Renal cortex interstitium (tissue), 11 donors: Measurements from ENCODE around the gene NELFA. TPM values are rescaled to one million over a fixed set of nuclear protein-coding genes. Genes with fewer than 3 reads are reported as not detected.
"Not testable (repeated sequence)": the region's sequence is repeated elsewhere in the genome, so short reads cannot be mapped to it uniquely, and the experiment has no call there.

Experiments
- DNase-seq, 11 donors: peaks; one replicate each; pipeline ENCODE4 v3.0.0-alpha.2; 2013; ENCODE audit warnings: low read depth in 9 of 11, low spot score in 4 of 11; ENCODE audit errors: extremely low read depth in 1 of 11
- polyA plus RNA-seq, 3 donors: library from polyadenylated mRNA; unstranded; fragments of 120-200 nt; gene quantifications; one replicate each; pipeline ENCODE4 v1.2.1, GENCODE V29; 2013; ENCODE audit not compliant: insufficient read length in 3 of 3

The NELFA gene
- polyA plus RNA-seq, 3 donors = 27.3 to 47.6 (median 38.4) TPM

DNA sequence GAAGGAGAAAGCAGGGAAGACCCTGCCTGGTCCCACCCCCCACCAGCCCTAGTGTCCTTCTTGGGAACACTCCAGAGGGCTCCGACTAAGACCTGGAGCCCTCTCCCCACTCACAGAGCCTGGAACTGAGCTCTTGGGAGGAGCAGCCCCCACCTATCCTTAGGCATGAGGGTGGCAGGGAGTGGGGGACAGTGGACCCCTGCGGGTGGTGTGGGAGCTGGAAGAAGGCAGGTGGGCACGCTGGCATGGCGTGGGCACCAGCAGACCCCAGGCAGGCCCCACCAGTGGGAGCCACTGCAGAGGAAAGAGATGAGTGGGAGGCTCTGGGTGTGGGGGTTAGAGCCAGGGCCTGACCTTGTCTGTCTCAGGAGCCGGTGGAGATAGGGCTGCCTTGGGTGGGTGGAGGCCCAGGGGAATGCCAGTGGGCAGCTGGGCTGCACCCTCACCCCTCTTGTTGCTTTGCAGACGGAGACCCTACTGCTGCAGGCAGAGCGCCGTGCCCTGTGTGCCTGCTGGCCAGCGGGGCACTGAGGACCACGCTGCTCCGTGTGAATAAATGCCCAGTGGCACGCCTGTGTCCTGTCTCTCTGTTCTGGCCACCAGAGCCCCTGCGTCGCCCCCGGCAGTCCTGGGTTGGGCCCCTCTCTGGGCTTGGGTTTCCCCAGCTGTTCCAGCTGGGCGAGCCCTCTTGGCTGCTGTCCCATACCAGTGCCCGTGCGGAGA, 34.8 kb upstream of the NELFA start:
- DNase-seq = no peak

DNA sequence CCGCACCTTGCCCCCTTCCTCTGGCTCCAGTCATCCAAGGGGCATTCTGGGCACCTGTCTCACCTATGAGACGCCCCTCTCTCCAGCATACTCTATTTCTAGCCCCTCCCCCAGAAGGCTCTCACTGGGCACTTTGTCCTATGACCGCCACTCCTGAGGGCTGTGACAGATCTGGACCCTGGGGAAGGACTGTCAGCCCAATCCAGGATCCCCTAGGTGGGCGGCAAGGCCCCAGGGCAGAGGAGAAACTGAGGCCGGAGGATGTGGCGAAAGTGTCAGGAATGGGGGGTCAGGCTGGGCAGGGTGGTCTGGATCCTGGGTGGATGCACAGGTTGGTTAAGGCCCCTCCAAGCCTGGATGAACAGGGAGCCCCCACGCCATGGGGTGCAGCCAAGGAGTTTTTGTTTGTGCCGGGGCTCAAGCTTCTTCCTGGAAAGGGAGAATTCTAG, 34.2 kb upstream of the NELFA start:
- no peak for DNase-seq

DNA sequence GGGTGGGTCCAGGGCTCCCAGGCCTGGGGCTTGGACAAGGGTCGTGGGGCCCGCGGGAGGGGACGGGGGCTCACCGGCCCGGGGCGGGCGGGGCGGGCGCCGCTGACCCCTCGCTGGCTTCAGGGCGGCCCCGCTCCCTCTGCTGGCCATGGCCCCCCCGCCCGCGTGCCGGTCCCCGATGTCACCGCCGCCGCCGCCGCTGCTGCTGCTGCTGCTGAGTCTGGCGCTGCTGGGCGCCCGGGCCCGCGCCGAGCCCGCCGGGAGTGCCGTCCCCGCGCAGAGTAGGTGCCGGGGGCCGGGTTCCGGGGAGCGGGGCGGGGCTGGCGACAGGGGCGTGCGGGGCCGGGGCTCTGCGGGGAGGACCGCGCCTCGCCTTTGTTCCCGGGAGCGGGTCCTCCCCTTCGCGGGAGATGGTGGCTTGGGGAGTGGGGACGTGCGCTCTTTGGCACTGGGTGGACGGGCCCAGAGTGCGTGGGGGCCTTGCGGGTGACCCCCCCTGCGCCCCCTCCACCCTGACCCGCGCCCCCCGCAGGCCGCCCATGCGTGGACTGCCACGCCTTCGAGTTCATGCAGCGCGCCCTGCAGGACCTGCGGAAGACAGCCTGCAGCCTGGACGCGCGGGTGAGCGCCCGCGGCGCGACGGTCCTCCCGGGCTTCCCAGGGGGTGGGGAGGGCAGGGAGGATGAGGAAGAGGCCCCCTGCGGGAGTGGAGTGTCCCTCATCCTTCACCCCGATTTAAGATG, 33.6 kb upstream of the NELFA start:
- no peak for DNase-seq

DNA sequence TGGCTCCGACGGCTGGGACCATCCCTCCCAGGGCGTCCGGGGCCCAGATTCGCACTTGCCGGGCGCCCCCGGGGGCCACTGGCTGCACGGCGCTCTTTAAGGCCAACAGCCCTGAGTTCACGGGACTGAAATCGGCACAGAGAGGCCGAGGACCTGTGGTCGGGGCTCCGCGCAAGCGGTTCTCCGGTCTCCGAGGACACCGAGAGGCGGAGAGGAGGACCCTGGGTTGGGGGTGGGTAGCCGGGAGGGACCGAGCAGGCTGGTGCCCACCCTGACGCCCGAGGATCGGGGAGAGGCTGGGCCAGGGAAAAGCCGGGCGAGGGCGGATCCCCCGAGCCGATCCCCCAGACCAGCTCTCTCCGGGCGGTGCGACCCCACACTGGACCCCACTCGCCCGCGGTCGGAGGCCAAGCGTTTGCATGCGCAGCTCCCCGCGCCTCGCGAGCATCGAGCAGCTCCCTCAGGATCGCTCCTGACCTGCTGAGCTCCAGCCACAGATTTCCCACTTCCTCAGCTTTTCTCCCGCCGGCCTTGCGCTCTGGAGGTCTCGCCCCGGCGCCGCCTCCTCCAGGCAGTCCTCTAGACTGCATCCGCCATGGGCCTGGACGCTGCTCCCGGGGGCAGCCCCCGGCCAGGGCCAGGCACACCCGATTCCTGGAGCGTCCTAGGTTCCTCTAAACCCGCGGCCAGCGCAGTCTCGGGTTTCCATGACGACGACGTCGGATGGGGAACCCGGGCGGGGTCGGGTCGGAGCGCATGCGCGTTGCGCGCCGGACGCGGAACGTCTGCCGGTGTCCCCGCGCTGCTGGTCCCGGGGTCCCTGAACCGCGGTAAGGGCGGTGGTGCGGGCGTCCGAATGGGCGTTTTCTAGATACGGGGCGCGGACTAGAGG, 32.7 kb upstream of the NELFA start:
- peak in 9 of 11 donors; percentile 30 to 67 (median 50) for DNase-seq

DNA sequence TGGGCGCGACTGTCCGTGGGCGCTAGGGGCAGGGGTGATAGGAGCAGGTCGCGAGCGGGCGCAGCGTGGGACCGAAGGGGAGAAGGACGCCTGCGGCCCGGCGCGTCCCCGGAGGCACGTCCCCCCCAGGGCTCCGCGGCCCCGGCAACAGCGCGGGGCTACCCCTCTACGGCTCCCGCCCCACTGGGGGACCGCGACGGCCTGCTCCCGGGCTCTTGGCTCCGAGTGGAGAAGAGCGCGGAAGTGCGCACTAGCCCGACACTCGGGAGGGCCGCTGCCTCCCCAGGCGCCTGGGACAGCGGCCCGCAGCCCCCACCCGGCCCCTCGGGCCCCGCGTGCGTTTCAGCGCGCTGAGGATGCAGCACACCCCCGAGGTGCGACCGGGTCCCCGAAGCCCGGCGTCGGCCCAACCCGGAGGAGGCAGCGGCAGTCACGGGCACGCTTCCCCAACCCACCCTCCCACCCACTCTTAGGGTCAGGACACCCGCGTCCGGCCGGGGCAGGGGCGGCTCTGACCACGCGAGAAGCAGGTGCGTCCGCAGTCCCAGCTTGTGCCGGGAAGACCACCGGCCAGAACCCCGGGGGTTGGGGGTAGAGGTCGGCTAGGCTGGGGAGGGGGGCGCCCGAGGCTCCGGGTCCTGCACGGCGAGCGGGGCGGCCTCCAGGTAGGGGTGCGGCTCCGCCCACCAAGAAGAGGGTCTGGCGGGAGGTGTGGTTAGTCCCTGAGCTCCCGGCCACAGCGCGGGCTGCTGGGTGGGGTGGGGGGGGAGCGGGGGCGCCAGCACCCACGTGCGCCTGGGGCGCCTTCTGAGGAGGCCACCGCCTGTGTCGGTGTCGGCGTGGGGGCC, 31.8 kb upstream of the NELFA start:
- DNase-seq = no peak

DNA sequence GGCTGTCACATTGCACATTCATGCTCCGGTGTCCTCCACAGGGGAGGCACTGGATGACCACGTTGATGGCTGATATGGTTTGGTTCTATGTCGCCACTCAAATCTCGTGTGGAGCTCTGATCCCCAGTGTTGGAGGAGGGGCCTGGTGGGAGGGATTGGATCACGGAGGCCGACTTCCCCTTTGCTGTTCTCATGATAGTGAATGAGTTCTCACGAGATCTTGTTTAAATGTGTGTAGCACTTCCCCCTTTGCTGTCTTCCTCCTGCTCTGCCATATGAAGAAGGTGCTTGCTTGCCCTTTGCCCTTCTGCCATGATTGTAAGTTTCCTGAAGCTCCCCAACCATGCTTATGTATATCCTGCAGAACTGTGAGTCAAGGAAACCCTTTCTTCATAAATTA, 28.1 kb upstream of the NELFA start:
- no peak for DNase-seq

DNA sequence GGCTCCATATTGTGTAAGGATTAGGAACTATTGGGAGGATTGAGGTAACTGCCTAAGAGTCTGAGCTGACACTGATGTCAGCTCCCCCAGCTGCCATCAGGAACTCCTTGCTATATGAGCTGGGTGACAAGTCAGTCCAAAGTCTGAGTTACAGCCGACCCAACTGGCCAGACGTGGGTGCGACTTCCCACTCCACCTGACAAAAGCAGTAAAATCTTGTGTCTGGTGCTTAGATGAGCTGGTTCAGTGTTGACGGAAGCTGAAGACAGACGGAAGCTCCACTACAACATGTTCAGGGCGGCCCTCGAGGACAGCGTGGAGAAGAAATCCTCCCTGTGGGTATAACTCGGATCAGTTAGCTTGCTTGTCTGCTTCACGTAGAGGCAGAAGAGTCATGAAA, 27.6 kb upstream of the NELFA start:
- DNase-seq = no peak

DNA sequence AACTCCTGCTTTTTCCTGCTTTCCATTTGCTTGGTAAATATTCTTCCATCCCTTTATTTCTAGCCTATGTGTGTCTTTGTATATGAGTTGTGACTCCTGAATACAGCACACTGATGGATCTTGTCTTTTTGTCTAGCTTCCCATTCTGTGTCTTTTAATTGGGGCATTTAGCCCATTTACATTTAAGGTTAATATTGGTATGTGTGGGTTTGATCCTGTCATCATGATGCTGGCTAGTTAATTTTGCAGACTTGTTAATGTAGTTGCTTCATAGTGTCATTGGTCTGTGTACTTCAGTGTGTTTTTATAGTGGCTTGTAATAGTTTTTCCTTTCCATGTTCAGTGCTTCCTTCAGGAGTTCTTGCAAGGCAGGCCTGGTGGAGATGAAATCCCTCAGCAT, 22.4 kb upstream of the NELFA start:
- DNase-seq = not testable (repeated sequence)

DNA sequence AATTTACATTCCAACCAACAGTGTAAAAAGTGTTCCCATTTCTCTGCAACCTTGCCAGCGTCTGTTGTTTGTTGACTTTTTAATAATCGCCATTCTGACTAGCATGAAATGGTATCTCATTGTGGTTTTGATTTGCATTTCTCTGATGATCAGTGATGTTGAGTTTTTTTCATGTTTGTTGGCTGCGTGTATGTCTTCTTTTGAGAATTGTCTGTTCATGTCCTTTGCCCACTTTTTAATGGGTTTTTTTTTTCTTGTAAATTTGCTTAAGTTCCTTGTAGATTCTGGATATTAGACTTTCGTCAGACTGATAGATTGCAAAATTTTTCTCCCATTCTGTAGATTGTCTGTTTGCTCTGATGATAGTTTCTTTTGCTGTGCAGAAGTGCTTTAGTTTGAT, 18.3 kb upstream of the NELFA start:
- not testable (repeated sequence) for DNase-seq

DNA sequence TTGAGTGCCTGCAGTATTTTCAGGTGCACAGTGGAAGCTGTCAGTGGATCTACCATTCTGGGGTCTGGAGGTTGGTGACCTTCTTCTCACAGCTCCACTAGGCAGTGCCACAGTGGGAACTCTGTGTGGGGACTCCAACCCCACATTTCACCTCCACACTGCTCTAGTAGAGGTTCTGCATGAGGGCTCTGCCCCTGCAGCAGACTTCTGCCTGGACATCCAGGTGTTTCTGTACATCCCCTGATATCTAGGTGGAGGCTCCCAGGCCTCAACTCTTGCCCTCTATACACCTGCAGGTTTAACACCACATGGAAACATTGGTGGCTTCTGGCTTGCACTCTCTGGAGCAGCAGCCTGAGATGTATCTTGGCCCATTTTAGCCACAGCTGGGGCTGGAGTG, 17.0 kb upstream of the NELFA start:
- no peak for DNase-seq

DNA sequence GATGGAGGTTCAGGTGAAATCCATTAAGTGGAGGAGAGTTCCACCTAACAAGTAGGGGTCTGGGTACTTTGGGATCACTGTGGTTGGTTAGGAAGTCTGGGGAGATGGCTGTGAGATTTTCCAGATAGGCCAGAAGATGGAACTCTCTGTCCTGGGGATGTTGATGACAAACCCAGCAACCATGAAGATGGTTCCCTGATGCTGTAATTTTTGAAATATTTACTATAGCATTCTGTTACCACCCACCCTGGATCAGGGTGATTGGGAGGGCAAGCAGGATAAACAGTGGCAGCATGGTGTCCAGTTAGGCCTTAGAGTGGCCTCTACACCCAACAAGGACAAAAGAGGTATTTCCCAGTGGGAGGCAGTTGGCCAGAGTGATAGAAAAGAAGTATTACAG, 15.9 kb upstream of the NELFA start:
- no peak for DNase-seq

DNA sequence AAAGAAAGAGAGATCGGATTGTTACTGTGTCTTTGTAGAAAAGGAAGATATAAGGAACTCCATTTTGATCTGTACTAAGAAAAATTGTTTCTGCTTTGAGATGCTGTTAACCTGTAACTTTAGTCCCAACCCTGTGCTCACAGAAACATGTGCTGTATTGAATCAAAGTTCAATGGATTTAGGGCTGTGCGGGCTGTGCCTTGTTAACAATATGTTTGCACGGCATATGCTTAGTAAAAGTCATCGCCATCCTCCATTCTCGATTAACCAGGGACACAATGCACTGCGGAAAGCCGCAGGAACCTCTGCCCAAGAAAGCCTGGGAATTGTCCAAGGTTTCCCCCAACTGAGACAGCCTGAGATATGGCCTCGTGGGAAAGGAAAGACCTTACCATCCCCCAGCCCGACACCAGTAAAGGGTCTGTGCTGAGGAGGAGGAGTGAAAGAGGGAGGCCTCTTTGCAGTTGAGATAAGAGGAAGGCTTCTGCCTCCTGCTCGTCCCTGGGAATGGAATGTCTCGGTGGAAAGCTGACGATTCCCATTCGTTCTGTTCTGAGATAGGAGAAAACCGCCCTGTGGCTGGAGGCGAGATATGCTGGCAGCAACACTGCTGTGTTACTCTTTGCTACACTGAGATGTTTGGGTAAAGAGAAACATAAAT, 12.7 kb upstream of the NELFA start:
- DNase-seq = not testable (repeated sequence)

DNA sequence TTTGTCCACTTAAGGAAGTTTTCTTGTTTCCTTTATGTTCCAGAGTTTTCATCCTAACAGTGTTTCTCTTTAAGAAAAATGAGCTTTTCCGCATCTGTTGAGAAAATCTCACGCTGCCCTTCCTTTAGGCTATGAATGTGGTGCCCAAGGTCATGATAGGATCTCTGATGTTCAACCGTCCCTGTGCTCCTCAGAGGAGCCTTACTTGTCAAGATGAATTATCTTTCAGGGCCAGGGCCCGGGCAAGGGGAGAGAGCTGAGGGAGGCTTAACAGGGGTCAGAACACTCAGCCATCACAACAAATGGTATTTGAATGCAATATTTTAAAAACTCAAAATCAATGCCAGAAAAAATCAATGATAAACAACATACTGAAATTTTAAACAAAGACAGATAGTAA, 6.2 kb upstream of the NELFA start:
- DNase-seq = no peak

DNA sequence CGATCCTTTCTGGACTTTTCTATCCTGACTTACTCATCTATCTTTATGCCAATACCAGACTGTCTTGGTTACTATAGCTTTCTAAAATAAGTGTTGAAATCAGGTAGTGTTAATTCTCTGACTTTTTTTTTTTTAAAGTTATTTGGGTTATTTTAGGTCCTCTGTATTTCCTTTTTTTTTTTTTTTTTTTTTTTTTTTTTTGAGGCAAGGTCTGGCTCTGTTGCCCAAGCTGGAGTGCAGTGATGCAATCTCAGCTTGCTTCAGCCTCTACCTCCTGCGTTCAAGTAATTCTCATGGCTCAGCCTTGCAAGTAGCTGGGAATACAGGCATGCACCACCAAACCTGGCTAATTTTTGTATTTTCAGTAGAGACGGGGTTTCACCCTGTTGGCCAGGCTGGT, 2.8 kb upstream of the NELFA start:
- DNase-seq = no peak

DNA sequence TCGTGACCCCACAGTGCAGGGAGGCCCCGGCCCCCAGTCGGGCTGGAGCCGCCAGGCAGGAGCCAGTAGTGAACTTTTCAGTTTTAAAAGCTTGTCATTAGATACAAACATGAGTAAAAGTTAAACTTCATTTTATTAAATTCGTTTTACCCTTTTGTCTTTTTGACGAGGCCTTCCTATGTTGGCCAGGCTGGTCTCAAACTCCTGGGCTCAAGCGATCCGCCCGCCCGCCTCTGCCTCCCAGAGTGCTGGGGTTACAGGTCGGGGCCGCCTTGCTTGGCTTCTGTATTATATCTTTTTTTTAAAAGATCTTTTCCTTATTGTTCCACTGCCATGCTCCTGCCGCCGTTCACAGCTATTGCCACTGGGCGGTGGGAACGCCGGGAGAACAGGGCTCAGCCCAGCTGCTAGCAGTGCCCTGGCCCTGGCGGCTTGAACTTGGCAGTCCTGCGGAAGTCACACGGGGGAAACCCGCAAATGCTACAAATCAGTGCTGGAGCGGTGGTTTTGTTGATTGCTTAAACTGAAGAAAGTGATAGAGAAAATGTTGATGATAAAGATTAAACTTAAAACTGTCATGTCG, 968 bp upstream of the NELFA start:
- peak in 4 of 11 donors; percentile 17 to 54 (median 36) for DNase-seq

DNA sequence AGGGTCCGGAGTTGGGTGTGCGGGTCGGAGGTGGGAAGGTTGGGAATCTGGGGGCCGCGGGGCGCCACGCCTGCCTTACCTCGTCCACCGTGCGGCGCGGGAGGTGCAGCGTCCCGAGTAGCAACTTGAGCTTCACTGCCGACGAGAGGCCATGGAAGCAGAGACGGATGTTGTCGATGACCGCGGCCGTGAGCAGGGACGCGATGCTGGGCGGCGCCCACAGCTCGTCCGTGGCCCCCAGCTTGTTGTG, 178 bp downstream of the NELFA start:
- no peak for DNase-seq

DNA sequence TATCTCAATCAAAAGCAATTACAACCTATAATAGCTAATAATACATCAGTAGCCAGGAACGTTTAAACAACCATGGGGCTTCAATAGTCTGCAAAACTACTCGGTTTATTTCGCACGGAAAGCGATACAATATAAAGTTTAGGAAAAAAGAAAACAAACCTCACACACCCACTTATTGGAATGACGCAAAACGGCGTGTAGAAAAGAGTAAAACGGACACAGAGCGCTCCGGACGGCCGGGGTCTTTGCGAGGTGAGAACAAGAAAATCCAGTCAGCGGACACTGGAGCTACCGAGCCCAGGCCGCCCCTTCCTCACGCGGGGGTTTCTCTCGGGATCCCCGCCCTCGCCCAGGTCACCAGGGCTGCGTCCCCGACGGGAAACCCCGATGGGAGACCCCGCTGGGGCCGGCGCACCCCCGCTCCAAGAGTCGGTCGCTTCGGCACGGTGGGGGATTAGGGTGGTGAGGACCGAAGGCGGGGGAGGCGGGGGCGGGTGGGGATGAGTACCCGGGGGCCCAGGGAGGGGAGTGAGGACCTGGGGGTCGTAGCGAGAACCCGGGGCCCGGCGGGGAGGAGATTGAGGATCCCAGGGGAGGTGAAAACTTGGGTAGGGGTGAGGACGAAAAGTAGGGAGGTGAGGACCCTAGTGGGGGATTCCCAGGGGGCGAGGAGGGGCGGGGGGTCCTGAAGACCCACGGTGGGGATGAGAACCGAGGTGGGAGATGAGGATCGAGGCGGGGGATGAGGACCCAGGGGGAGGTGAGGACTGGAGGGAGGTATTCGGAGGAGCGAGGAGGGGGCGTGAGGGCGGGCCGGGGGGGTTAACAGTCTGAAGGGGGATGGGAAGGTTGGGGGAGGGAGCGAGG, 737 bp downstream of the NELFA start:
- no peak for DNase-seq
